NCI-H446 (cell line): ENCODE results near the gene ARMH3.
"Not testable (repeated sequence)": the region's sequence is repeated elsewhere in the genome, so short reads cannot be mapped to it uniquely, and the experiment has no call there.

Experiments used
- DNase-seq, 2 experiments: peaks; one replicate each; lab custom pipeline; 2025; lab: John Stamatoyannopoulos, UW

Gene ARMH3

GRCh38 chr10:102045292-102045691 lies 10.7 kb downstream of the ARMH3 start:
- no peak for DNase-seq

- DNase-seq: no peak
Measured at GRCh38 chr10:102040305-102041050, 15.5 kb downstream of the ARMH3 start.

- DNase-seq: no peak
Measured at GRCh38 chr10:102038410-102038809, 17.6 kb downstream of the ARMH3 start.

- DNase-seq: not testable (repeated sequence)
Measured at GRCh38 chr10:102035807-102036206, 20.2 kb downstream of the ARMH3 start.

GRCh38 chr10:102033787-102034186 lies 22.2 kb downstream of the ARMH3 start:
- no peak for DNase-seq

GRCh38 chr10:102027261-102027660 lies 28.7 kb downstream of the ARMH3 start:
- no peak for DNase-seq

- DNase-seq: no peak
Measured at GRCh38 chr10:102024799-102025198, 31.2 kb downstream of the ARMH3 start.

GRCh38 chr10:102020938-102021337 lies 35.0 kb downstream of the ARMH3 start:
- no peak for DNase-seq

- no peak for DNase-seq
Measured at GRCh38 chr10:102017295-102017694, 38.7 kb downstream of the ARMH3 start.

GRCh38 chr10:102016416-102016815 lies 39.6 kb downstream of the ARMH3 start:
- DNase-seq: no peak

- DNase-seq: no peak
Measured at GRCh38 chr10:102010961-102011360, 45.0 kb downstream of the ARMH3 start.

- DNase-seq: peak in 1 of 2 experiments; percentile 69
Measured at GRCh38 chr10:102009801-102010425, 46.1 kb downstream of the ARMH3 start.

GRCh38 chr10:102007796-102008195 lies 48.2 kb downstream of the ARMH3 start:
- no peak for DNase-seq

GRCh38 chr10:102007031-102007430 lies 48.9 kb downstream of the ARMH3 start:
- DNase-seq: not testable (repeated sequence)

GRCh38 chr10:102004376-102004775 lies 51.6 kb downstream of the ARMH3 start:
- DNase-seq: no peak

GRCh38 chr10:102003541-102003940 lies 52.4 kb downstream of the ARMH3 start:
- DNase-seq: no peak

GRCh38 chr10:102001435-102002068 lies 54.4 kb downstream of the ARMH3 start:
- DNase-seq: no peak

GRCh38 chr10:101997803-101998202 lies 58.2 kb downstream of the ARMH3 start:
- no peak for DNase-seq

GRCh38 chr10:101995451-101996063 lies 60.4 kb downstream of the ARMH3 start:
- no peak for DNase-seq

GRCh38 chr10:101993651-101994200 lies 62.2 kb downstream of the ARMH3 start:
- DNase-seq: no peak

GRCh38 chr10:101993221-101993620 lies 62.8 kb downstream of the ARMH3 start:
- no peak for DNase-seq

- DNase-seq: no peak
Measured at GRCh38 chr10:101987136-101987535, 68.8 kb downstream of the ARMH3 start.

- no peak for DNase-seq
Measured at GRCh38 chr10:101986624-101986971, 69.4 kb downstream of the ARMH3 start.
